GM19468 (cell line): ENCODE measurements around the gene ADK.
"Not testable (repeated sequence)": the region's sequence is repeated elsewhere in the genome, so short reads cannot be mapped to it uniquely, and the experiment has no call there.

Experiments used
- ATAC-seq: cut with Tn5 transposase; IDR thresholded peaks from one replicate; pipeline ENCODE4 v1.9.1; 2021; ENCODE audit warnings: mild to moderate bottlenecking, moderate library complexity, moderate number of reproducible peaks; ENCODE audit not compliant: unreplicated experiment; ENCODE audit errors: extremely low read depth

Gene ADK

DNA sequence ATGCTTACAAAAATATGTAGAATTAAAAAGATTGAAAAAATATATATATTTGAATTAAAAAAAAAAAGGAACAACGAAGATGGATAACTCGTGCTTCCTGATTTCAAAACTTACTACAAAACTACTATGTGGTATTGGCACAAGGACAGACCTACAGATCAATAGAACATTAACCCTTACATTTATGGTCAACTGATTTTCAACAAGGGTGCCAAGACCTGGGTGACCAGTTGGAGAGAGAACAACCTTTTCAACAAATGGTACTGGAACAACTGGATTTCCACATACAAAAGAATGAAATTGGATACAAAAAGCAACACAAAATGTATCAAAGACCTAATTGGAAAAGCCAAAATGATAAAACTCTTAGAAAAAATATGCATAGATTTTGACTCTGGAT is 10.5 kb upstream of the ADK start:
- ATAC-seq: no peak

DNA sequence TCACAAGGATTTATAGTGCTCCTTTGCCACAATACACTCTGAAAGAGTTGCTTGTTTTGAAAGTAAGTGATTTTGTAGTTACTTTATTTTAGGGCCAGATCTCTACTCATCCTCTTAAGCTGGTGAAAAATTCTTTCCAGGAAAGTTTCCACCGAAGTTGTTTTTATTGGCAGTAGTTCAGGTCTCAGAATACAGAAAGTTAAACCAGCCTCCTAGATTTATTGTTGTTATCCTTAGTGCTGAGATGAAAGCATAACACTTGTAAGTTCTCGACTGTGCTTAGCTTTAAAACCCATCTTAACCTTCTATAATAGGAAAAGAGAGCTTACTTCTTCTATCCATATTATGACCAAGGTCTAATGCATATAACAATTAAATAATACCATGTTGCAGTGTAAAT is 5.9 kb upstream of the ADK start:
- no peak for ATAC-seq

DNA sequence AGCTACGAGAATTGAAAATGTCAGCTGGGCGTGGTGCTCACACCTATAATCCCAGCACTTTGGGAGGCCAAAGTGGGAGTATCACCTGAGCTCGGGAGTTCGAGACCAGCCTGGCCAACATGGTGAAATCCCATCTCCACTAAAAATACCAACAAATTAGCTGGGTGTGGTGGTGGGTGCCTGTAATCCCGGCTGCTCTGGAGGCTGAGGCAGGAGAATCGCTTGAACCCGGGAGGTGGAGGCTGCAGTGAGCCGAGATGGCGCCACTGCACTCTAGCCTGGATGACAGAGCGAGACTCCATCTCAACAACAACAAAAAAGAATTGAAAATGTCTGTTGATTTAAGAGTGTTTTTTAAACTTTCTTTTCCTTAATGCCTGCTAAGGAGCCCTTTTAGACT is 4.0 kb upstream of the ADK start:
- ATAC-seq: not testable (repeated sequence)

DNA sequence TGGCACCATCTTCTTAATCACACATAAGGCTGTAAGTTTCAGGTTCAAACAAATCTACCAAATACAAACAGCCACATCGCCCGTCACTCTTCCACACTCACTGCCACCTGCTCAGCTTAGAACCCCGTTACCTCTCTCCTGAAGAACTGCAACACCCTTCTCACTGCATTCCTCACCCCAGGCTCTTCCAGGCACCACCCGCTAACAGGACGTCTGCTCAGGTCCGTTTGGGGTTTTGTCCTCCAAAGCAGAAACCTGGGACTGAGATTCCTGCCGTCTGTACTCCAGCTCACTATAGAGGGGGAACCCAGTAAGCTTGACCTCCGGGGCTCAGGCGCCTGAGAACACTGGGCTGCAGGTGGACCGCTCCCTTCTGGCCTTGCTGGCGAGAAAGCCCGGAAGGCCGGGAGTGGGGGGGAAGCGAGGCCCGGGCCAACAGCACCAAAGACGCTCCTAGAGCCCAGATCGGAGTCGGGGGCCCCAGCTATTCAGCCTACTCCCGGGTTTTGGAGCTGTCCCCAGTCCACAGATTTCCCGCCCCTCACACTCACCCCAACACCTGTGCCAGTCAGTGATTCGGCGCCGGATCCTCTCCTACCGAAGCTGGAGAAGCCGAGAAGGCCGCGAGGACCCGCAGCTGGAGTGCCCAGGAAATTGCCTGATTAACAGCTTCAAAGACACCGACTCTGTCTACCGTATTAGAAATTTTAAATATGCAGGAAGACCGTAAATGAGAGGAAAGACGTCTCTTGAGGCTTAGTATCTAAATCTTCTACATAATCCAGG is 624 bp upstream of the ADK start, which contains the start of gene AP3M1:
TSS of gene AP3M1 (minus strand) at position 625 of the 786 bp plus-strand sequence. CDS start 12,449 bp downstream, outside the sequence.
- ATAC-seq: peak; percentile 16

DNA sequence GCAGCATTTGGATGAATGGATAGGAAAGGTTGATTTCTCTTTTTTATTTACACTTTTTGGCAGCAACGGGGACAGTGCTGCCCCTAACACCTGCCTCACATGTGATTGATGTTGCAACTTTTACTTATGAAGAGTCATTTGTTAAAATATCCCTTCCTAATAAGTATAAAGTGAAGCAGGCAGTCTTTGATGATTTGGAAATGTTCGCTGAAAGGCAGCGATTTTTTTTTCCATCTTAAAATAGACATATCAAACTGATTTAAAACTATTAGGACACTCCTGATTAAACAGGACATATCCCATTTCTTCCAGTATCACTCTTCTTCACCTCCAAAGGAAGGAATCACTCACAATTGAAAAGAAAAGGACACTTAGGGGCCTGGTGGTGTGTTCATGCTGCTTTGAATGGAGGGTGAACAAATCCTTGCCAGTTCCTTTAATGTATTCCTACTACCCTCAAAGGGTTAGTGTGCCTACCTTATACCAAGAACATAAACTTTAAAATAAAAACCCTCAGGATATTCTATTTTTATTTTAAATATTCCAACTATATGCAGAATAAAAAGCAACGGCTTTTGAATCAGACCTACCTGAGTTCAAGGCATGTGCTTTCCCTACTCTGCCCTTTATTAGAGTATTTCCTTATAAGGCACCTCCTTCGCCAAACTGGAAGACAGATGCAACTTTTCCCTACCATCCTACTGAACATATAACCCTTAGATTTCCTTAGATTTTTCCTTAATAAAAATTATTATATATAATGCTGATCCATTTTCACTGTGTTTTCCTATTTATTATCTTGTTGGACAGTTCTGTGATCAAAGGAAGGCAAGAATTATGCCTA is 1.1 kb downstream of the ADK start:
- no peak for ATAC-seq

DNA sequence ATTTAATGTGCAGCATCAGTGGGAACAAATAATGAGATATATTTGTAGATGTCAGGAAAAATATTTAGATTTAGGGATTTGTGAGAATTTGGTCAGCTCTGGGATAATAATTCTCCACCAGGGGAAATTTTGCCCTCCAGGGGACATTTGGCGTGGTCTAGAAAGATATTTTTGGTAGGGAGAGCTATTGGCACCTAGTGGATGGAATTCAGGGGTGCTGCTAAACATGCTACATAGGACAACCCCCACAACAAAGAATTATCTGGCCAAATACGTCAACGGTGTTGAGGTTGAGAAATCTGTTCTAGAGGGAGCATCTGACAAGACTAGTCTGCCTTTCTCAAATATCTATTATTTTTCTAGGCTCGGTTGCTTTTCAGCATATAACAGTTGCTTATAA is 2.1 kb downstream of the ADK start:
- no peak for ATAC-seq

DNA sequence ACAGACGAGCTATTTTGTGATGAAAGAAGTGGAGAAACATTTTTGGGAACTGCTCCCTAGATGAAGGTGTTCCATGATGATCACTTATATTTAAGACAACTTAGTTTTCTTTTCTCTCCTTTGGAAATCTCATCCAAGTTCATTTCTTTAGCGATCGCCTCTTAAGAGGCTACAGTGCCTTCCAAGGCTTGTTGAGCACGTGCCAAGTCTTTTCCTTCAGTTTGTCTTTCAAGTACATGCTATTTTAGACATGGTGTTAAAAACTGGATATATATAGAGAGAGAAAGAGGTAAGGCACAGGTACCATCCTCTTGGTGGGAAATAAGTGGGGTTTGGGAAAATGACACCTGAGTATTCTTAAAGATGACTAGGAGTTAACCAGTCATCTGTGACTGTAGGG is 2.7 kb downstream of the ADK start:
- no peak for ATAC-seq

DNA sequence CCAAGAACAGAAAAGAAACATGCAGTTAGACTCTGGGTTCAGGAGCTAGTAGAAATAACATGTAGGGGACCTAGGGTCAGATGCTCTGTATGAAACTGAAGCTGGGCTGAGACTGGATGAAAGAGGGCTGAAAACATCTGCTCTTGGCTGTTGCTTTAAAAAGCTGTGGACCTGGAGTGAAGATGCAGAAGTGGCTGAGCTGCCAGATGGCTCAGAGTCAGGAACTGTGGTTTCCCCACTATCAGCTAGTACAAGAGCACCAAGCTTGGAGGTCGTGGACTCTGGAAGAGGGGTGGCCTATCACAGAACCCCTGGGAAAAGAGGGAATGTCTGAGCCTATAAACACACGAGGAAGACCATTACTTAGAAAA is 5.9 kb downstream of the ADK start:
- no peak for ATAC-seq

DNA sequence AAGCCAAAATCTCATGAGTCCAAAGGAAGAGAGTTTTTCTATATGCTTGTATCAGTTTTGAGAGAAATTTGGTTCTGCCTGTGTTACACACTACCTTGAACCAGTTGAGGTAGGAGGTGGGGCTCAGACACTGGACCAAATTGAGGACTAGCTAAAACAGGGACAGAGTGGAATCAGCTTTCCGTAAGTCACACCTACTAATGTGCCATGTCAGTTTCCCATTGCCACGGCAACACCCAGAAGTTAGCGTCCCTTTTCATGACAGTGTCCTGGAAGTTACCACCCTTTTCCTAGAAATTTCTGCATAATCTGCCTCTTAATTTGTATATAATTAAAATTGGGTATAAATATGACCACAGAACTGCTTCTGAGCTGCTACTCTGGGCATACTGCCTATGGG is 9.0 kb downstream of the ADK start:
- ATAC-seq: no peak

DNA sequence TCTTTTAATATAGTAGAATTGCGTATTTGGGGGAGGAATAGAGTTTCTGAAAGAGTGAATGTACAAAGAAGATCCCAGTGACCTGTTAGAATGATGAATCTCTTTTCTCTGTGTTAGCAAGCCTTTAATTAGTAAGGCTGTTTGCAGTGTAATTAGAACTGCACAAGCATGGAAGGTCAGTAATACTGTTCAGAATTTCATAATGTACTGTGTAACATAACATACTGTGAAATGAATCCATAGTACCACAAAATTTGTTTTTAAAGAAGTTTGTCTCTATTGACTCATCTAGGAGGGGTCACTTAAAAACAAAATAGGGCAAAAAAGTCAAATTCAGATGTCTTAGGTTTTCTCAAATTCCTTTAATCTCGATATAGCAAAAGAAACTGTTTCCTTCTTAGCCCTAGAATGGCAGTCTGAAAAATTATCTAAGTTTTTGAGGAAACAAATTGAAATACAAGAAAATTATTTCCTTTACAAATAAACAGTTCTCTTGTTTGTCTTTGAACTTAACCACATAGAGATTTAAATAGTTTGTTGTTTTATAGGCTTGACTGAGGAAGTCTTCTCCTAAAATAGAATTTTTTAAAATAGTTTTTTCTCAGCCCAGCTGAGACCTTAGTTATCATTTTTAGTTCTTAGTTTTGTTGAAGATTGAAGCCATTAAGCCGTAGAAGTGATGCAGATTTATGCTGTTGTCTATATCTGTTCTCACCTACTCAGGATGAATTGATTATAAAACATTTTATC is 12.5 kb downstream of the ADK start:
- no peak for ATAC-seq

DNA sequence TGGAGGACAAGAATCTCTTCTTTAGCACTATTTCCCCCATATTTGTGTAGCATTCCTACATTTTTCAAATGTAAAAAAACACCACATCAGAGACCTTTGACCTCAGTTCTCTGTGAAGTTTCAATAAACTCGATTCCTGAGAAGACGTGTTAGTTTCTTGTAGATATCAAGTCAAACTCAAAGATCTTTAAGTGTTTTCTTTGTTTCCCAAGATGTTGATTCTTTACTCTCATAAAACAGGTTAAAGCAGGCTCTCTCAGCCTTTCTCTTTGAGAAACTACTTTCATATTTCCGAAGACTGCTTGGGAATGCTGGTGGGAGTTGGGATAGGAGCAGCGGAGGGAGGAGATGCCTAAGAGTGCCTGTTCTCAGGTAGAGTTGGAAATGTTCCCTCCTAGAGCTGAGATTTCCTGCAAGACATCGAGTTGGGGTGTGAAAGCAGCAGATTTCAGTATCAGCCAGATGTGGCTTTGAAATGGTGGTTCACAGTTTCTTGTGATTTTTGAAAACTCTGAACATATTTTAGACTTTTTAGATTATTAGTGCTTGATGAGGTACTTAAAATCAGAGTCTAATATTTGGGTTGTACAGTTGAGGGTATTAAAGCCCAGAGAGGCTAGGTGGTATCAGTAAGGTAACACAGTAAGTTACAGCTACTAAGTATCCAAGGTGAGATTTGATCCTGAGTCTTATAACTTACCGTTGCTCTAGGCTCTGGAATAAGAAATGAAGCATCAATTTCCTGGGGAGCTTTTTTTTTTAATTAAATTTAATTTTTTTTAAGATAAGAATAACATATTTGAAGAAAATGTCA is 13.9 kb downstream of the ADK start:
- ATAC-seq: no peak

DNA sequence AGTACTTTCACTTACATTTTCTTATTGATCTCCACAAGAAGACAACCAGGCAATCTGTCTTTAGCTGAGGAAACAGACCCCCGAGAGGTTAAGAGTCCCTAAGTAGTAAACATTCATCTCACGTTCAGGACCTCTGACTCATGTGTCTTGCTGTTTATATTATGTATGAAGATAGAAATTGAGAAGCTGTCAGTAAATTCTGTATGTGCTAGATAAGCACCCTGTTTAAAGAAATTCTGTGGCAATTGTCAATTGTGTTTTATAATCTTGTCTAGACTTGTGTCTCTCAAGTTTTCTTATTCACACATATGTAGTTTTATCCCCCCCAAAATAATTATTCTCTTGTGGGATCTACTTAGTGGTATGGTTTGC is 14.5 kb downstream of the ADK start:
- no peak for ATAC-seq

DNA sequence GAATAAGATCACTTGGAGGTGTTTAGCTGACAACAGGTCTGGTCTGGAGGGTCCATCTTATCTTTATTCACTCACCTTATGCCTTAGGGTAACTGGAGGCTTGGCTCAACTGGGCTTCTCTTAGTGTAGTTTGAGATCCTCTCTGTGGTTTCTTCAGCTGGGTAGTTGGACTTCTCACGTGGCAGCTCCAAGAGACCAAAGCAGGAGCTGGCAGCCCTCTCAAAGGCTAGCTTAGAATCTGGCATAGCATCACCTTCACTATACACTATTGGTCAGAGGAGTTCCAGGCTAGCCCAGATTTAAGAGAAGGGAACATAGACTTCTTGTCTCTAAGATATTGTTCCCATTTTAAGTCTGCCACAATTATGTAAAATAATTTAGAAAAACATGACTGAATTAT is 16.4 kb downstream of the ADK start:
- ATAC-seq: no peak

DNA sequence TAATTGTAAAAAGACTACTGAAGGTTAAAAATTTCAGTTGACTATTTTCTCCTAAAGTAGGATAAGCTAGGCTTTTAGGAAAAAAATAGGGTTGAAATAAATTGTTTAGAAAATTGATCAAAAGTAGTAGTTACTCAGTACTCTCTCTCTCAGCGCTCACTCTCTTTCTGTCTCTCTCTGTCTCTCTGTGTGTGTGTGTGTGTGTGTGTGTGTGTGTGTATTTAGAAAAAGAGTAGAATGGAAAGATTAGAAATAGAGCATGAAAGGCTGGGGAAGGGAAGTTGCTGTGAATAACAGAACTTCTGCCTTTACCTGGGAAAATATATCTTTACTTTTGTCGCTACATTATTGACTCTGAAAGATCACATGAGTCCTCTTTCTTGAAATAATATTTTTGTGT is 20.6 kb downstream of the ADK start:
- no peak for ATAC-seq

DNA sequence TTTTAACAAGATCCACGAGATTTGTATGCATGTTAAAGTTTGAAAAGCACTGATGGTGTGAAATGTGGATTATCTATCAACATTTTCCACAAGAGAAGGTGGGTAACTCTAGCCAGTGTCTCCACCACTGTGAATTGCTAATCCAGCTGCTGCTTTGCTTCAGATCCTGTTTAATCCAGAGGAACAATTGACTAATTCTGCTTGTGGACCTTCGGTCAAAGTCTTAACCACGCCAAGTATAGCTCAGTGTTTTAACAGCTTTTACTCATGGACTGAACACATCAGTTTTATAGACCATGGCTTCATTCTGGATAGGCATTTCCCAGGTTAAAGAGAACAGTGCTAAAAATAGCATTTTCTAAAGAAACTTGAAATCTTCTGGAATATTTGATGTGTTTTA is 23.5 kb downstream of the ADK start:
- no peak for ATAC-seq

DNA sequence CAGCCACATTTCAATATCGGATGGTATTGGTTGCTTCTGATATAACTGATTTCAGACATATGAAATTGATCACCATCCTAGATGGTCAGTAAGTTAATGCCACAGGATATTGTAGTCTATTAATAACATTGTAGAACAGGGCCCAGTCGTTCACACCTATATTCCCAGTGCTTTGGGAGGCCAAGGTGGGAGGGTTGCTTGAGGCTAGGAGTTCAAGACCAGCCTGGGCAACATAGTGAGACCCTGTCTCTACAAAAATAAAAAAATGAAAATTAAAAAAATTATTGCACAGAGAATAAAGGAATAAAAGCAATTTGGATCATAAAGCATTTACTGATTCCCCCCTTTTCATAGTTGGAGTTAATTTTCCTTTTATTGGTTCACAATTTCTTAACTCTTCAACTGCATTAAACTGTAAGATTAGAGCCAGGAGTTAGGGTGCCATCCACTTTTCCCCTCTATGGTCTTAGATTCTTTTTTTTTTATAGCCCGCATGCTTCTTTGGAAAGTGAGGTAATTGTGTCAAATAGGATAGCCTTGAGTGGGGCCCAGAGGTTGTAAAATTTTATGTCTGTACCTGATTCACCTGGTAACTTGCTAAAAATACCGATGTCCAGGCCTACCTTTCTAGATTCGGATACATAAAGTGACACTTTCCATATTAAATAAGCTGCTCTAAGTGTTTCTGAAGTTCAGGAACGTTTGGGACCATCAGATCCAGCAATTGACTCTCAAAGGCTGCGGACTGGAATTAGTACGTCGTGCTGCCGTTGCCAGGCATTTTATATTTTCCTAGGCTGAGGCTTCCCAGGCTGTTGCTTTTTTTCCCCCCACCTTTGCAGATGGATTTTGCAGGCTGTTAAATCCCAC is 24.7 kb downstream of the ADK start:
- ATAC-seq: no peak

DNA sequence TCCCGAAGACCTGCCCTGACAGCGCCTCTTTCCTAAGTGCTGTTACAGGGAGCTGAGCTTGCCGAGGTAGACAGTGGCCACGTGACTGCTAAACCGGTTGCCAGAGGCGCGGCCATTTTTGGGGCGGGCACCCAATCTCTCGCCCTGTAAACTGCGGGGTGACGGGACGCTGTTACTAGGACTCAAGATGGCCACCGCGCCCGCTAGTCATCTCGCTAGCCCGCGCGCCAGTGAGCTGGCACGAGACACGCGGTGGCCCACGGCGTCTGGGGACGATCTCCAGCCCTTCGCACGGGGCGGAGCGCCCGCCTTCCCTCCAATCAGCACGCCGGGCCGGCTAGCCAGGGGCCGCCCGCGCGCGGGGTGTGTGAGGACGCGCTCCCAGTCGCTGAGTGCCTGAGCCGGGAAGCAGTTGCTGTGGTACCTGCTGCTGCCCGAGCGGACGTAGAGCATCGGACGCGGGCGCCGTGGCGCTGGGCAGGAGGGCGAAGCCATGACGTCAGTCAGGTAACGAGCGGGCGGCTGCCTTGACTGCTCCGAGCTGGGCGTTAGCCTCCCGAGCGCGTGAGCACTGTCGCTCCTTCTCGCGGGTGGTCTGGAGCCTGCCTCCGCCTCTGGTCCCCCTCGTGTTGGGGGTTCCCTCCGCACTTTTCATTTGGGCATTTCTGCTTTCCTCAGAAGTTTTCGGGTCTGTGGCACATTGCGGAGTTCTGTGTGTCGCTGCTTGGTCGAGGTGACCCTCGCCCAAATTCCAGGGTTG is 25.5 kb downstream of the ADK start:
- peak; percentile 92 for ATAC-seq

DNA sequence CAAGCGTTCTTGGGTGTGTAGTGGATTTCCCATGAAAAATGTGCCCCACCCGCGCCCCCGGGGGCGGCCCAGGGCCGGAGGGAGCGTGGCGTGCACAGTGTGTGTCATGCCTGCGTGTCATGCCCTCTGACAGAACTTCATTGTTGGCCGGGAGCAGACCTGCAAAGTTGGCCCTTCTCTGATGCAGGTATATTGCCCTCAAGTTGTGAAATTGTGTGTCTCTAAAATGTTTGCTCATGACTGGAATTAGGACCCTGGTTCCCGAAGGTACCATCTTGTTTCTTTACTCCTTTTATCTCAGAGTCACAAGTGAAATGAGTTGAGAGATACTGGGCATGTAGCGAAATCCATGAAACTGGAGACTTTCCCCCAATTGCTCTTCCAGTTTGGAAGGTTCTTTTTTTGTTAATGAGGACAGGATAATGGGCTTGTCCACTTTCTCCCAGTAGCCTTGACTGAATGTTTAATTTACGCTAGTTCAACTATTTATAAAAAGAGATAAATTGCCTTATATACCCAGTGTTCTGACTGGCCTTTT is 26.2 kb downstream of the ADK start:
- no peak for ATAC-seq
